H9 (cell line): Measurements from ENCODE around the gene NLE1. TPM values are rescaled to one million over a fixed set of nuclear protein-coding genes. Genes with fewer than 3 reads are reported as not detected.

Experiments
- DNase-seq: peaks from one replicate; pipeline ENCODE4 v3.0.0-alpha.2; 2017
- H2AFZ ChIP-seq: one replicate; pipeline ENCODE4 v1.6.1; 2013; ENCODE audit warnings: mild to moderate bottlenecking, low read length, control low read depth, moderate library complexity
- H2AK5ac ChIP-seq: 2 replicates; pipeline ENCODE4 v1.6.1; 2013; ENCODE audit warnings: low read length, control low read depth, mixed read lengths; ENCODE audit not compliant: insufficient read length
- H2BK120ac ChIP-seq: one replicate; pipeline ENCODE4 v1.6.1; 2013; ENCODE audit warnings: low read depth, mild to moderate bottlenecking, low read length, control low read depth, inconsistent platforms; ENCODE audit not compliant: poor library complexity, severe bottlenecking
- H2BK12ac ChIP-seq: 2 replicates; pipeline ENCODE4 v1.6.1; 2013; ENCODE audit warnings: low read length, control low read depth, mixed read lengths, low read depth; ENCODE audit not compliant: insufficient read length
- H2BK15ac ChIP-seq: 2 replicates; pipeline ENCODE4 v1.6.1; 2013; ENCODE audit warnings: low read depth, low read length, control low read depth
- H2BK20ac ChIP-seq: one replicate; pipeline ENCODE4 v1.6.1; 2013; ENCODE audit warnings: low read depth, mild to moderate bottlenecking, low read length, control low read depth, inconsistent platforms; ENCODE audit not compliant: poor library complexity, severe bottlenecking
- H2BK5ac ChIP-seq: 2 replicates; pipeline ENCODE4 v1.6.1; 2013; ENCODE audit warnings: low read length, control low read depth, mixed read lengths; ENCODE audit not compliant: insufficient read length
- H3K14ac ChIP-seq: 2 replicates; pipeline ENCODE4 v1.6.1; 2013; ENCODE audit warnings: low read length, control low read depth; ENCODE audit not compliant: insufficient read depth
- H3K18ac ChIP-seq: 2 replicates; pipeline ENCODE4 v1.6.1; 2013; ENCODE audit warnings: low read depth, mild to moderate bottlenecking, mixed read lengths, low read length, control low read depth; ENCODE audit not compliant: insufficient read length
- H3K23ac ChIP-seq: 2 replicates; pipeline ENCODE4 v1.6.1; 2013; ENCODE audit warnings: low read length, control low read depth, mixed read lengths, low read depth; ENCODE audit not compliant: insufficient read length
- H3K23me2 ChIP-seq: 2 replicates; pipeline ENCODE4 v1.6.1; 2013; ENCODE audit warnings: low read depth, mild to moderate bottlenecking, mixed read lengths, low read length, control low read depth; ENCODE audit not compliant: insufficient read length, poor library complexity, severe bottlenecking
- H3K27ac ChIP-seq: 2 replicates; pipeline ENCODE4 v1.5.1; 2013; ENCODE audit warnings: low read length, control low read depth, mixed read lengths, low read depth; ENCODE audit not compliant: insufficient read length
- H3K27me3 ChIP-seq: 2 replicates; pipeline ENCODE4 v1.6.1; 2013; ENCODE audit warnings: low read length, control low read depth, inconsistent platforms; ENCODE audit not compliant: insufficient read depth
- H3K4ac ChIP-seq: 2 replicates; pipeline ENCODE4 v1.6.1; 2013; ENCODE audit warnings: low read depth, mild to moderate bottlenecking, control low read depth, inconsistent platforms, low read length, moderate library complexity
- H3K4me1 ChIP-seq: 2 replicates; pipeline ENCODE4 v1.6.1; 2013; ENCODE audit warnings: low read length, control low read depth, inconsistent platforms; ENCODE audit not compliant: insufficient read depth
- H3K4me2 ChIP-seq: 2 replicates; pipeline ENCODE4 v1.6.1; 2013; ENCODE audit warnings: low read length, control low read depth, mixed read lengths; ENCODE audit not compliant: insufficient read length, insufficient read depth
- H3K56ac ChIP-seq: 2 replicates; pipeline ENCODE4 v1.6.1; 2013; ENCODE audit warnings: low read depth, mild to moderate bottlenecking, mixed read lengths, low read length, control low read depth; ENCODE audit not compliant: insufficient read length
- H3K79me1 ChIP-seq: 2 replicates; pipeline ENCODE4 v1.6.1; 2013; ENCODE audit warnings: low read depth, mild to moderate bottlenecking, moderate library complexity, low read length, control low read depth, inconsistent platforms; ENCODE audit not compliant: insufficient read depth, poor library complexity, severe bottlenecking
- H3K79me2 ChIP-seq: 2 replicates; pipeline ENCODE4 v1.6.1; 2013; ENCODE audit warnings: low read length, control low read depth, inconsistent platforms; ENCODE audit not compliant: insufficient read depth
- H3K9ac ChIP-seq: 2 replicates; pipeline ENCODE4 v1.6.1; 2013; ENCODE audit warnings: low read length, control low read depth, mixed read lengths; ENCODE audit not compliant: insufficient read length; ENCODE audit errors: extremely low read depth
- H3K9me3 ChIP-seq: one replicate; pipeline ENCODE4 v1.6.1; 2013; ENCODE audit warnings: low read depth, low read length, inconsistent platforms; ENCODE audit not compliant: control insufficient read depth
- H3T11ph ChIP-seq: one replicate; pipeline ENCODE4 v1.6.1; 2013; ENCODE audit warnings: mild to moderate bottlenecking, low read length, control low read depth, inconsistent platforms
- H4K20me1 ChIP-seq: one replicate; pipeline ENCODE4 v1.6.1; 2013; ENCODE audit not compliant: control insufficient read depth, insufficient read length, insufficient read depth
- H4K5ac ChIP-seq: 2 replicates; pipeline ENCODE4 v1.6.1; 2013; ENCODE audit warnings: low read depth, mild to moderate bottlenecking, mixed read lengths, low read length, control low read depth; ENCODE audit not compliant: insufficient read length
- H4K8ac ChIP-seq: replicated peaks from 2 replicates; pipeline ENCODE4 v1.6.1; 2013; ENCODE audit warnings: low read length, control low read depth, mixed read lengths, low read depth; ENCODE audit not compliant: insufficient read length
- H4K91ac ChIP-seq: 2 replicates; pipeline ENCODE4 v1.6.1; 2013; ENCODE audit warnings: low read depth, mild to moderate bottlenecking, moderate library complexity, mixed read lengths, low read length, control low read depth; ENCODE audit not compliant: insufficient read length
- H3K27ac Mint-ChIP-seq, 3 experiments: 2 replicates in 2 of 3; 3 replicates in 1 of 3; pipeline ENCODE4 v1.8.0; 2020 to 2021; ENCODE audit warnings: mixed read lengths in 3 of 3, mild to moderate bottlenecking in 1 of 3, moderate library complexity in 1 of 3
- H3K27me3 Mint-ChIP-seq: 2 replicates; pipeline ENCODE4 v1.8.0; 2021; ENCODE audit warnings: low read depth, mild to moderate bottlenecking, moderate library complexity, mixed read lengths
- H3K36me3 Mint-ChIP-seq, 3 experiments: 2 replicates in 2 of 3; 3 replicates in 1 of 3; pipeline ENCODE4 v1.8.0; 2020 to 2021; ENCODE audit warnings: low read depth in 3 of 3, mixed read lengths in 3 of 3; ENCODE audit not compliant: insufficient read depth in 1 of 3
- H3K4me1 Mint-ChIP-seq, 2 experiments: 2 replicates each; pipeline ENCODE4 v1.8.0; 2020; ENCODE audit warnings: mixed read lengths in 2 of 2
- H3K4me3 Mint-ChIP-seq, 2 experiments: 2 replicates in 1 of 2; 3 replicates in 1 of 2; pipeline ENCODE4 v1.8.0; 2020 to 2021; ENCODE audit warnings: mild to moderate bottlenecking in 2 of 2, mixed read lengths in 2 of 2, moderate library complexity in 1 of 2
- H3K9me3 Mint-ChIP-seq, 2 experiments: 2 replicates in 1 of 2; 3 replicates in 1 of 2; pipeline ENCODE4 v1.8.0; 2020; ENCODE audit warnings: mild to moderate bottlenecking in 2 of 2, mixed read lengths in 2 of 2, moderate library complexity in 1 of 2
- CTCF ChIP-seq: fragments of 200-600 bp; sonication (generic); conservative IDR thresholded peaks from 3 replicates; pipeline ENCODE4 v1.8.0; 2021; ENCODE audit warnings: antibody characterized with exemption, mild to moderate bottlenecking
- WGBS: extraction: QIAGEN DNeasy Blood & Tissue Kit; methylation state at CpG from one replicate; pipeline ENCODE4 v1.1.7; 2013; ENCODE audit warnings: missing lambda C conversion rate, low lambda C conversion rate, mixed read lengths; ENCODE audit not compliant: insufficient read length; ENCODE audit errors: extremely low coverage; 5-methylcytosine and 5-hydroxymethylcytosine counted together
- total RNA-seq: library from RNA; stranded (reverse); gene quantifications from 2 replicates; pipeline ENCODE4 v1.2.1, GENCODE V29; 2021

Gene NLE1
- total RNA-seq, 1 experiment from 2014 or later, result 43.9 TPM

DNA sequence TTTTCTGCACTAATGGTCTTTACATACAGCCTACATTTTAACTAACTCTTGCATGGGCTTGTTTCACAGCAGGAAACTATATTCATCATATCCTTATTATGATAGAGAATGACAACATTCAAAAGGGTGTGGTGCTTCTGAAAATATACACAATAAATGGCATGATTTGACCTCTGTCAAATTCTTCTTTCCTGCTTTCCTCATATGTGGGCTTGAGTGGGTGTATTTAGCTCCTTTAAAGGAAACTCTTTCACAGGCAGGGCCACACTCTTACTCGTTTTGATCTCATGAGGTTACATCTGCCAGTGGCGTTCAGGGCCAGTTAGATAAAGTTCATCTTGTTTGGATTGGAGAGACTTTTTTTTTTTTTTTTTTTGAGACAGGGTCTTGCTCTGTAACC, 46.0 kb upstream of the NLE1 start:
- no peak overlapping the region for H4K91ac ChIP-seq
- H2BK5ac ChIP-seq, result no peak overlapping the region
- H2BK12ac ChIP-seq, result no peak overlapping the region
- no peak overlapping the region for H4K8ac ChIP-seq
- peaks cover 1 to 5% of the 10 kb centered on the region in 2 experiments; a peak in 2 of 5 replicates for H3K9me3 Mint-ChIP-seq
- H3K14ac ChIP-seq, result no peak overlapping the region
- no peak overlapping the region for H2BK20ac ChIP-seq
- no peak overlapping the region for H3K4me2 ChIP-seq
- H3K18ac ChIP-seq, result no peak overlapping the region
- no peak overlapping the region for H2AFZ ChIP-seq
- DNase-seq, result no peak
- no peak overlapping the region; a peak in 1 of 7 replicates for H3K27ac Mint-ChIP-seq
- no peak overlapping the region for H3K9ac ChIP-seq
- H2BK15ac ChIP-seq, result no peak overlapping the region
- H3K36me3 Mint-ChIP-seq, result no peaks in the 10 kb centered on the region; a peak in 1 of 7 replicates
- TF ChIP-seq CTCF, result no peak
- H3K79me1 ChIP-seq, result no peaks in the 10 kb centered on the region
- no peaks in the 10 kb centered on the region for H3K9me3 ChIP-seq
- no peak overlapping the region for H2AK5ac ChIP-seq
- H3K27ac ChIP-seq, result no peak overlapping the region
- H3K4me1 ChIP-seq, result no peaks in the 10 kb centered on the region
- no peaks in the 10 kb centered on the region for H3K79me2 ChIP-seq
- no peak overlapping the region for H3K4me3 Mint-ChIP-seq
- H3K27me3 Mint-ChIP-seq, result peaks cover 10% of the 10 kb centered on the region
- H4K5ac ChIP-seq, result no peak overlapping the region
- H2BK120ac ChIP-seq, result no peak overlapping the region
- H4K20me1 ChIP-seq, result no peaks in the 10 kb centered on the region
- no peaks in the 10 kb centered on the region for H3K23me2 ChIP-seq
- H3K23ac ChIP-seq, result no peak overlapping the region
- no peak overlapping the region for H3K56ac ChIP-seq
- no peak overlapping the region for H3T11ph ChIP-seq
- no peak overlapping the region for H3K4ac ChIP-seq
- H3K27me3 ChIP-seq, result no peaks in the 10 kb centered on the region
- H3K4me1 Mint-ChIP-seq, result no peaks in the 10 kb centered on the region
- no CpG with 5 or more reads among the region's 2 CpGs for WGBS
